Right forelimb (tissue), 1 donor: ENCODE data around the gene MORN4.
A peak's percentile ranks its signal among the peaks of the same experiment; 100 is the strongest.

ENCODE experiments used
- DNase-seq: peaks from one replicate; pipeline ENCODE4 v3.0.0-alpha.2; 2018

MORN4 gene

GRCh38 chr10:97572214-97572989 is 60.9 kb downstream of the MORN4 start, which contains the start of gene ANKRD2:
Gene ANKRD2, plus strand, starts transcription at chr10:97572779. Its CDS starts 10 bp downstream, at chr10:97572789.
- DNase-seq = peak; percentile 81

DNA sequence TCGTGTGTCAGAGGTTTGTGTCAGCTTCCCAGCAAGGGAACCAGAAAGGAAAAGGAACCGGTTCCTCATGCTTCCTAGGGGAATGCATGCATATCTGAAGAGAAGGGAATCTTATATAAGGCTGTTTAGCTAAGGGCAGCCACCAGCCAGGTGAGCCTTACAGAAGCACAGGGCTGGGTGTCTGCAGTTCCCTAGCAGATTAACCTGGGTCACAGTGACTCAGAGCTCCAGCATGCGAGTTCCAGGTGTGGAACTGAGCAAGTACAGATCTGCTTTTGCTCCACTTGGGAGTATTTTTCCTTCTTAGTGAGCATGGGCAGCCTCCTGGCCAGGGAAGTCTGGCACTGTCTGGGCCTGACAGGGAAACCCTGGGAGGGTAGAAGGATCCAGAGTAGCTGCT is 61.7 kb downstream of the MORN4 start:
- DNase-seq = no peak

GRCh38 chr10:97570789-97571471 is 62.4 kb downstream of the MORN4 start:
- DNase-seq = peak; percentile 67

GRCh38 chr10:97570146-97570788 is 63.0 kb downstream of the MORN4 start:
- DNase-seq = no peak

DNA sequence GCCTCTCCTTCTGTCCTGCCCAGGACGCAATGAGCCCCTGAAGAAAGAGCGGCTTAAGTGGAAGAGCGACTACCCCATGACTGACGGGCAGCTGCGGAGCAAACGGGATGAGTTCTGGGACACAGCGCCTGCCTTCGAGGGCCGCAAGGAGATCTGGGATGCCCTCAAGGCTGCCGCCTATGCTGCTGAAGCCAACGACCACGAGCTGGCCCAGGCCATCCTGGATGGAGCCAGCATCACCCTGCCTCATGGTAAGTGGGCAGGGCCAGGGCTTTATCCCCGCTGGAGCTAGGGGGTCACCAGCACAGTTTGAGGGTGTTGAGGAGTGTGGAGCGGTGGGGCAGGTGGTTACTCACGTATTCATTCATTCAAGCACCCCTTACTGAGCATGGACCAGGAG is 65.4 kb downstream of the MORN4 start:
- no peak for DNase-seq

DNA sequence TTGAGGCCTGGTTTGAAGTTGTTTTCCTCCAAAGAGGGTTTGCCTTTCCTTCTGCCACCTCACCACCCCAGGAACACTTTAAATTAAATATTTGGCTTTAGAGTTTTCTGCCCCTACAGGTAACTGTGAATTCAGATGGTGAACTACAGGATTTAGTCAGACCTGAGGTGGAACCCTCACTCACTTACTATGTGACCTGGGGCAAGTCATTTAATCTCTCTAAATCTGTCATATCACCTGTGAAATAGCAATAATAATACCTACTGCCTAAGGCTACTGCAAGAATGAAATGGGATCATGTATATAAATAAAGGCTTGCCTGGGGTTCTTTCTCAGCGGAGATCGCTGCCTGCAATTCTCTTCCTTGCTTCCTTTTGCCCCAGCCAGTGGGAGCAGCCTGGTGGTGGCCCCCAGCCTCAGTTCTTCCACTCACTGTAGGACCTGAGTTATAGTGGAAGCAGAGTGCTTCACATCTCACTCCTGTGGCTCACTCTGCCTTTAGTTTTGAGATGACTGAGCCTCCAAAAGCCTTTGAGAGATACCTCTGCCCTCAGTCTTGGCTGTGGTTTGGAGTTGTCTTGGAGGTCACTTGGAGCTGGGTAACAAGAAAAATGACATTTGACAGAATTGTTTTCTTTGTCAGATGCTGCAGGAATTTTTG is 66.8 kb downstream of the MORN4 start:
- DNase-seq = no peak

- DNase-seq = no peak
These were observed 68.5 kb downstream of the MORN4 start for GRCh38 chr10:97564776-97565175.
